HCT116 (cell line): ENCODE measurements around the gene TAGLN3. TPM values are rescaled to one million over a fixed set of nuclear protein-coding genes. Genes with fewer than 3 reads are reported as not detected.

ENCODE experiments used
- ATAC-seq: fragments of 200-7000 bp; cut with Tn5 transposase; 2 replicates; pipeline ENCODE4 v1.9.1; 2020; ENCODE audit warnings: mild to moderate bottlenecking, moderate library complexity
- BruUV-seq: library from RNA; stranded (reverse); fragments of 400-500 nt; replicated peaks from 2 replicates; lab custom pipeline; 2021; lab: Mats Ljungman, UMichigan
- CTCF ChIA-PET: fragments of 300-600 bp; sonication (Branson Sonifier 250); formaldehyde crosslinking; loops from one replicate; lab custom pipeline; 2021; ENCODE audit warnings: antibody characterized with exemption; lab: Charles Lee
- POLR2A ChIA-PET: fragments of 300-600, 350-600 bp; sonication (Branson Sonifier 250); formaldehyde crosslinking; loops from one replicate; lab custom pipeline; 2021; ENCODE audit warnings: antibody characterized with exemption; lab: Charles Lee
- RAD21 ChIA-PET, 2 experiments: fragments of 300-600 bp; sonication (Branson Sonifier 250); formaldehyde crosslinking; loops; one replicate each; lab custom pipeline; 2023; ENCODE audit warnings: low total read pairs in 2 of 2; ENCODE audit not compliant: uncharacterized antibody in 2 of 2, unreplicated experiment in 2 of 2, low non-redundant PET in 1 of 2; lab: Charles Lee
- DNase-seq: peaks from one replicate; pipeline ENCODE4 v3.0.0-alpha.2; 2010; ENCODE audit warnings: low read depth, low spot score
- H2AFZ ChIP-seq: fragments of 200-600 bp; shearing (Covaris generic), sonication (generic); 2 replicates; pipeline ENCODE4 v1.6.1; 2017; ENCODE audit warnings: low read depth, mixed run types, mixed read lengths, antibody characterized with exemption, low read length; ENCODE audit not compliant: poor library complexity, severe bottlenecking
- H3K27ac ChIP-seq: 2 replicates; pipeline ENCODE4 v1.5.1; 2012; ENCODE audit warnings: low read depth, low read length
- H3K27me3 ChIP-seq: fragments of 200-600 bp; sonication (generic); 2 replicates; pipeline ENCODE4 v1.6.1; 2016; ENCODE audit warnings: mixed run types, low read length, mixed read lengths; ENCODE audit not compliant: insufficient read depth
- H3K36me3 ChIP-seq, 2 experiments: fragments of 200-500 bp in 1 of 2; fragments of 200-600 bp in 1 of 2; sonication (Bioruptor generic) in 1 of 2; sonication (generic) in 1 of 2; 2 replicates each; pipeline versions ENCODE4 v1.5.1 to v1.6.1; 2014 to 2016; ENCODE audit warnings: low read length in 2 of 2, inconsistent platforms in 1 of 2, mixed read lengths in 1 of 2, mixed run types in 1 of 2; ENCODE audit not compliant: insufficient read depth in 2 of 2, control insufficient read depth in 1 of 2
- H3K4me1 ChIP-seq, 2 experiments: fragments of 200-600 bp in 1 of 2; sonication (generic) in 1 of 2; 2 replicates each; pipeline versions ENCODE4 v1.5.1 to v1.6.1; 2012 to 2017; ENCODE audit warnings: low read length in 2 of 2, inconsistent platforms in 1 of 2, mild to moderate bottlenecking in 1 of 2, mixed read lengths in 1 of 2, mixed run types in 1 of 2, moderate library complexity in 1 of 2; ENCODE audit not compliant: insufficient read depth in 2 of 2, control insufficient read depth in 1 of 2
- H3K4me2 ChIP-seq: fragments of 200-600 bp; sonication (generic); 2 replicates; pipeline ENCODE4 v1.6.1; 2017; ENCODE audit warnings: mixed run types, low read length, mixed read lengths
- H3K4me3 ChIP-seq, 2 experiments: fragments of 200-600 bp in 1 of 2; sonication (generic) in 1 of 2; replicated peaks in 1 of 2; 2 replicates each; pipeline ENCODE4 v1.5.1; 2011 to 2016; ENCODE audit warnings: low read length in 2 of 2, control low read depth in 1 of 2, low read depth in 1 of 2, mild to moderate bottlenecking in 1 of 2, mixed read lengths in 1 of 2, mixed run types in 1 of 2
- H3K79me2 ChIP-seq: fragments of 200-600 bp; sonication (generic); 2 replicates; pipeline ENCODE4 v1.6.1; 2017; ENCODE audit warnings: mild to moderate bottlenecking, mixed run types, low read length, moderate library complexity, mixed read lengths; ENCODE audit not compliant: insufficient read depth
- H3K9ac ChIP-seq: fragments of 200-600 bp; sonication (generic); 2 replicates; pipeline ENCODE4 v1.6.1; 2016; ENCODE audit warnings: low read length, mixed read lengths
- H3K9me2 ChIP-seq: fragments of 200-600 bp; sonication (generic), shearing (Covaris generic); 2 replicates; pipeline ENCODE4 v1.6.1; 2017; ENCODE audit warnings: mixed run types, mild to moderate bottlenecking, moderate library complexity; ENCODE audit not compliant: insufficient read depth
- H3K9me3 ChIP-seq, 2 experiments: fragments of 200-500 bp in 1 of 2; fragments of 200-600 bp in 1 of 2; sonication (Bioruptor generic) in 1 of 2; sonication (generic) in 1 of 2; 2 replicates each; pipeline ENCODE4 v1.6.1; 2014 to 2017; ENCODE audit warnings: low read length in 2 of 2, mixed read lengths in 2 of 2, inconsistent platforms in 1 of 2, low read depth in 1 of 2, mild to moderate bottlenecking in 1 of 2, mixed run types in 1 of 2, moderate library complexity in 1 of 2; ENCODE audit not compliant: control insufficient read depth in 1 of 2, insufficient read depth in 1 of 2
- H4K20me1 ChIP-seq: fragments of 200-600 bp; sonication (generic), shearing (Covaris generic); 2 replicates; pipeline ENCODE4 v1.6.1; 2017; ENCODE audit warnings: mixed run types, mild to moderate bottlenecking, moderate library complexity; ENCODE audit not compliant: insufficient read depth
- CEBPB ChIP-seq: IDR thresholded peaks from 2 replicates; pipeline ENCODE4 v1.6.1; 2012; ENCODE audit warnings: low read depth
- CTCF ChIP-seq, 3 experiments: fragments of 200-600 bp in 1 of 3; sonication (generic) in 1 of 3; IDR thresholded peaks in 2 of 3; conservative IDR thresholded peaks in 1 of 3; 2 replicates each; pipeline ENCODE4 v1.5.1; 2012 to 2017; ENCODE audit warnings: low read depth in 2 of 3, low read length in 2 of 3, antibody characterized with exemption in 1 of 3, borderline replicate concordance in 1 of 3, control low read depth in 1 of 3, mild to moderate bottlenecking in 1 of 3, mixed read lengths in 1 of 3, mixed run types in 1 of 3, moderate library complexity in 1 of 3; ENCODE audit not compliant: insufficient read depth in 1 of 3
- ELF1 ChIP-seq: IDR thresholded peaks from 2 replicates; pipeline ENCODE4 v1.6.1; 2012; ENCODE audit warnings: low read depth, borderline replicate concordance
- EZH2 ChIP-seq: fragments of 200-600 bp; sonication (generic); IDR thresholded peaks from 2 replicates; pipeline ENCODE4 v1.6.1; 2017; ENCODE audit warnings: antibody characterized with exemption, mixed run types
- FOSL1 ChIP-seq: IDR thresholded peaks from 2 replicates; pipeline ENCODE4 v1.6.1; 2012; ENCODE audit warnings: low read depth
- POLR2A ChIP-seq: IDR thresholded peaks from 2 replicates; pipeline ENCODE4 v1.7.0; 2011; ENCODE audit warnings: borderline replicate concordance; ENCODE audit not compliant: insufficient read depth, insufficient read length; ENCODE audit errors: extremely low read depth
- POLR2AphosphoS5 ChIP-seq: IDR thresholded peaks from 2 replicates; pipeline ENCODE4 v1.6.1; 2011; ENCODE audit warnings: mild to moderate bottlenecking, low read depth, low read length, moderate library complexity
- RAD21 ChIP-seq: IDR thresholded peaks from 2 replicates; pipeline ENCODE4 v1.6.1; 2012; ENCODE audit warnings: low read depth, mild to moderate bottlenecking
- REST ChIP-seq: IDR thresholded peaks from 2 replicates; pipeline ENCODE4 v1.6.1; 2012; ENCODE audit warnings: low read depth
- SP1 ChIP-seq: IDR thresholded peaks from 2 replicates; pipeline ENCODE4 v1.6.1; 2012; ENCODE audit warnings: low read depth
- SRF ChIP-seq: IDR thresholded peaks from 2 replicates; pipeline ENCODE4 v1.6.1; 2012; ENCODE audit warnings: low read depth
- TCF7L2 ChIP-seq: IDR thresholded peaks from 2 replicates; pipeline ENCODE4 v1.7.0; 2011; ENCODE audit warnings: borderline replicate concordance, inconsistent platforms; ENCODE audit not compliant: insufficient read depth, insufficient read length; ENCODE audit errors: extremely low read depth
- YY1 ChIP-seq: IDR thresholded peaks from 2 replicates; pipeline ENCODE4 v1.6.1; 2011; ENCODE audit warnings: low read length, low read depth, moderate library complexity, mild to moderate bottlenecking; ENCODE audit not compliant: insufficient replicate concordance; ENCODE audit errors: extremely low read depth
- ZFX ChIP-seq: fragments of 450-650 bp; IDR thresholded peaks from 2 replicates; pipeline ENCODE4 v1.6.1; 2017
- intact Hi-C: fragments of 100-400 bp; cut with micrococcal nuclease; formaldehyde crosslinking; loops from 2 replicates; pipeline ENCODE4 v1.10.0; 2022
- total RNA-seq: library from RNA; stranded (reverse); gene quantifications from one replicate; pipeline ENCODE4 v1.2.1, GENCODE V29; 2021; ENCODE audit not compliant: unreplicated experiment

The TAGLN3 gene
- total RNA-seq, 1 experiment from 2014 or later = 0.64 TPM

- Histone ChIP-seq H3K36me3 (peaks cover 19% of the 10 kb centered on the region in 2 experiments; a peak in 2 of 4 replicates), H3K27me3 (no peaks in the 10 kb centered on the region), H4K20me1 (no peaks in the 10 kb centered on the region), H3K27ac (no peak overlapping the region), H3K9me2 (no peaks in the 10 kb centered on the region), H3K4me2 (no peak overlapping the region), H3K9ac (no peak overlapping the region), H3K9me3 (no peaks in the 10 kb centered on the region), H3K4me3 (no peak overlapping the region), H3K79me2 (peaks cover 13% of the 10 kb centered on the region)
- ChIA-PET RAD21 (no interaction called here), POLR2A (interaction anchor here (1.3 kb wide), 1 partner anchor 38 kb away, joined by 3 read pairs; no protein-coding TSS in a partner anchor), CTCF (interaction anchor here (1.0 to 1.8 kb wide), 4 partner anchors 10 to 259 kb away, joined by 3 to 7 read pairs (median 4); no protein-coding TSS in a partner anchor)
- no TSS peak for BruUV-seq
- TF ChIP-seq SRF (no peak), CEBPB (peak; percentile 33; the same call in 1 of the 2 replicates)
- TF ChIP-seq, all 23 proteins: peak for 1
- Histone ChIP-seq H3K4me1 (peaks cover 9 to 16% of the 10 kb centered on the region in 2 experiments; a peak in 3 of 4 replicates), H2AFZ (no peak overlapping the region)
- ATAC-seq = no peak
- intact Hi-C loops = loop anchor here (10.0 kb wide), 1 partner anchor 400 kb away; no protein-coding TSS in a partner anchor
- no peak for DNase-seq
Measured at GRCh38 chr3:111975131-111975530, 23.6 kb upstream of the TAGLN3 start.

- DNase-seq (no peak), ATAC-seq (no peak)
- Histone ChIP-seq H3K27me3 (no peaks in the 10 kb centered on the region), H3K9ac (no peak overlapping the region), H2AFZ (no peak overlapping the region), H3K4me3 (no peak overlapping the region), H4K20me1 (no peaks in the 10 kb centered on the region), H3K9me3 (no peaks in the 10 kb centered on the region), H3K4me2 (no peak overlapping the region), H3K9me2 (no peaks in the 10 kb centered on the region), H3K4me1 (peaks cover 20 to 27% of the 10 kb centered on the region in 2 experiments), H3K27ac (no peak overlapping the region), H3K36me3 (peaks cover 16 to 20% of the 10 kb centered on the region in 2 experiments; a peak in 3 of 4 replicates), H3K79me2 (peaks cover 25% of the 10 kb centered on the region)
- no TSS peak for BruUV-seq
- ChIA-PET POLR2A (interaction anchor here (0.8 to 3.5 kb wide), 3 partner anchors 26 to 63 kb away, joined by 3 to 19 read pairs (median 4); no protein-coding TSS in a partner anchor), RAD21 (interaction anchor here in 1 of 2 experiments (0.5 kb wide), 1 partner anchor 8 kb away, joined by 3 read pairs; no protein-coding TSS in a partner anchor), CTCF (interaction anchor here (1.2 to 4.3 kb wide), 3 partner anchors 8 to 38 kb away, joined by 4 to 56 read pairs (median 8); no protein-coding TSS in a partner anchor)
- intact Hi-C loops = loop anchor here (10.0 kb wide), 1 partner anchor 401 kb away; no protein-coding TSS in a partner anchor
- no peak for TF ChIP-seq POLR2AphosphoS5
- TF ChIP-seq CEBPB = no peak
- TF ChIP-seq SRF = no peak
- no peak for TF ChIP-seq SP1
- TF ChIP-seq RAD21 = no peak
- no peak for TF ChIP-seq ZFX
- no peak for TF ChIP-seq TCF7L2
- TF ChIP-seq FOSL1 = no peak
- TF ChIP-seq ELF1 = no peak
- no peak for TF ChIP-seq POLR2A
- TF ChIP-seq EZH2 = no peak
- TF ChIP-seq REST = no peak
- TF ChIP-seq YY1 = no peak
- TF ChIP-seq CTCF (IDR thresholded peaks at IDR 0.05 in 2 of 3, conservative IDR thresholded peaks at IDR 0.05 in 1 of 3; ENCODE audit: borderline replicate concordance in 1 of 3, insufficient read depth in 1 of 3, low read depth in 2 of 3, low read length in 2 of 3) = no peak
Measured at GRCh38 chr3:111976254-111976653, 22.5 kb upstream of the TAGLN3 start.
